Measurements from ENCODE around the gene LLPH. TPM values are rescaled to one million over a fixed set of nuclear protein-coding genes. Genes with fewer than 3 reads are reported as not detected.

The LLPH gene
- total RNA-seq, 1 experiment from 2014 or later, result 51.3 TPM

DNA sequence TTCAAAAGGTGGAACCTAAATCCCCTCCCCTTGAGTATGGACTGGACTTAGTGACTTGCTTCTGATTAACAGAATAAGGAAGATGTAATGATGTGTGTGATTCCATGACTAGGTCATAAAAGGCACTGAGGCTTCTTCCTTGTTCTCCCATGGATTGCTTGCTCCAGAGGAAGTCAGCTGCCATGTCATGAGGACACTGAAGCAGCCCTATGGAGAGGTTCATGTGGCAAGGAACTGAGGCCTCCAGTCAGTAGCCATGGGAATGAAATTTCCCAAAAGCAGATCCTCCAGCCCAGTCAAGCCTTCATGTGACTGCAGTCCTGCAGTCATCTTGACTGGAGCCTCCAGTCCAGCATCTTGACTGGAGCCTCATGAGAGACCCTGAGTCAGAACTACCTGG, 28.6 kb upstream of the LLPH start:
- H3K36me3 ChIP-seq (ENCODE audit: insufficient read depth, low read length, poor library complexity, severe bottlenecking), result no peaks in the 10 kb centered on the region
- no peak overlapping the region for H3K27ac ChIP-seq (ENCODE audit: low read depth, low read length, poor library complexity, severe bottlenecking)
- H3K9me3 ChIP-seq (ENCODE audit: low read depth, low read length, poor library complexity, severe bottlenecking), result peaks cover 2% of the 10 kb centered on the region
- CTCF ChIA-PET, result interaction anchor here (1.4 kb wide), 1 partner anchor 11 kb away, joined by 5 read pairs; the partner anchor contains the start of gene TMBIM4
- BruUV-seq (replicated peaks), result no TSS peak
- peaks cover 10% of the 10 kb centered on the region for H3K4me1 ChIP-seq (ENCODE audit: insufficient read depth, low read length, poor library complexity, severe bottlenecking)
- intact Hi-C loops (cut with micrococcal nuclease; ENCODE audit: unreplicated experiment), result no loop called here
- TF ChIP-seq, protein P1, sequence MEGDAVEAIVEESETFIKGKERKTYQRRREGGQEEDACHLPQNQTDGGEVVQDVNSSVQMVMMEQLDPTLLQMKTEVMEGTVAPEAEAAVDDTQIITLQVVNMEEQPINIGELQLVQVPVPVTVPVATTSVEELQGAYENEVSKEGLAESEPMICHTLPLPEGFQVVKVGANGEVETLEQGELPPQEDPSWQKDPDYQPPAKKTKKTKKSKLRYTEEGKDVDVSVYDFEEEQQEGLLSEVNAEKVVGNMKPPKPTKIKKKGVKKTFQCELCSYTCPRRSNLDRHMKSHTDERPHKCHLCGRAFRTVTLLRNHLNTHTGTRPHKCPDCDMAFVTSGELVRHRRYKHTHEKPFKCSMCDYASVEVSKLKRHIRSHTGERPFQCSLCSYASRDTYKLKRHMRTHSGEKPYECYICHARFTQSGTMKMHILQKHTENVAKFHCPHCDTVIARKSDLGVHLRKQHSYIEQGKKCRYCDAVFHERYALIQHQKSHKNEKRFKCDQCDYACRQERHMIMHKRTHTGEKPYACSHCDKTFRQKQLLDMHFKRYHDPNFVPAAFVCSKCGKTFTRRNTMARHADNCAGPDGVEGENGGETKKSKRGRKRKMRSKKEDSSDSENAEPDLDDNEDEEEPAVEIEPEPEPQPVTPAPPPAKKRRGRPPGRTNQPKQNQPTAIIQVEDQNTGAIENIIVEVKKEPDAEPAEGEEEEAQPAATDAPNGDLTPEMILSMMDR (conservative IDR thresholded peaks at IDR 0.05; ENCODE audit: low read depth, low read length), result no peak
- no peak for TF ChIP-seq EZH2 (IDR thresholded peaks at IDR 0.05; ENCODE audit: borderline replicate concordance, low read depth, low read length, poor library complexity, severe bottlenecking)
- no peaks in the 10 kb centered on the region for H3K27me3 ChIP-seq (replicated peaks; ENCODE audit: insufficient read depth, low read depth, low read length, poor library complexity)
- POLR2A ChIA-PET (ENCODE audit: low non-redundant PET), result no interaction called here
- no peak for DNase-seq (ENCODE audit: low spot score)
- H3K4me3 ChIP-seq (ENCODE audit: low read depth, low read length, poor library complexity, severe bottlenecking), result no peak overlapping the region

DNA sequence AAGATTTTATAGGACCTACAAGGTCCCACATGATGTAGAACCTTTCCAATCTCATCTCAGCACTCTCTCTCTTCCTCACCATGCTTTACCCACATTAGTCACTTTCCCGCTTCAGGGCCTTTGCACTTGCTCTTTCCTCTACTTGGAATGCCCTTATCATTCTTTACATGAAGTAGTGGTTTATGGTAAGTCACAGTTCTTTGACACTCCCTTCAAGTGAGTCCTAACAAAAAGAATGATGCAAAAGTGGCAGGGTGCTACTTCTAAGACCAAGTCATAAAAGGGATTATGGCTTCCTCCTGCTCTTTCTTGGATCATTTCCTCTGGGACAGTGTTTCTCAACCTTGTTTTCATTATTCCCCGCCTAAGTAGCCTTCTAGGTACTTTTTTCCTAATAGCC, 26.1 kb upstream of the LLPH start:
- ChIA-PET CTCF (no interaction called here), POLR2A (ENCODE audit: low non-redundant PET) (no interaction called here)
- H3K27me3 ChIP-seq (replicated peaks; ENCODE audit: insufficient read depth, low read depth, low read length, poor library complexity), result no peaks in the 10 kb centered on the region
- no peak overlapping the region for H3K27ac ChIP-seq (ENCODE audit: low read depth, low read length, poor library complexity, severe bottlenecking)
- peaks cover 4% of the 10 kb centered on the region for H3K36me3 ChIP-seq (ENCODE audit: insufficient read depth, low read length, poor library complexity, severe bottlenecking)
- no peak for DNase-seq (ENCODE audit: low spot score)
- intact Hi-C loops (cut with micrococcal nuclease; ENCODE audit: unreplicated experiment), result no loop called here
- H3K9me3 ChIP-seq (ENCODE audit: low read depth, low read length, poor library complexity, severe bottlenecking), result no peaks in the 10 kb centered on the region
- BruUV-seq (replicated peaks), result no TSS peak
- TF ChIP-seq EZH2 (IDR thresholded peaks at IDR 0.05; ENCODE audit: borderline replicate concordance, low read depth, low read length, poor library complexity, severe bottlenecking), result no peak
- TF ChIP-seq, protein P1 (conservative IDR thresholded peaks at IDR 0.05; ENCODE audit: low read depth, low read length), result no peak
- H3K4me3 ChIP-seq (ENCODE audit: low read depth, low read length, poor library complexity, severe bottlenecking), result no peak overlapping the region
- peaks cover 5% of the 10 kb centered on the region for H3K4me1 ChIP-seq (ENCODE audit: insufficient read depth, low read length, poor library complexity, severe bottlenecking)

DNA sequence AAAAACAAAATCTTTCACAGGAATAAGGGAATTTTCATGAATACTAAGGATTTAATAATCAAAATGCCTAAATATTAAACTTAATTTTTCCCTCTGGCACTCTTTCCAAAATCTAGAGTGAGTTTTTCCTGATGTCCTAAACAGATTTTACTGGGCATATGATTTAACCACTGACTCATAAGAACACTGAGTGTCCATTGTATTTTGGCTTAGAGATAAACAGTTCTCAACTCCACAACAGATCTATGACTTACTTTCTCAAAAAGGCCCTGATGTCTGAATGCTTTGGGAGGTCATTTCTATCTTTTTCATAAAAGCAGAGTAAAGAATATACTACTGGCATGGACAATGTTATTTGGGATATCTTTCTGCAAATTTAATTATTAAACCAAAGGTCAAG, 24.2 kb upstream of the LLPH start:
- POLR2A ChIA-PET (ENCODE audit: low non-redundant PET), result no interaction called here
- no TSS peak for BruUV-seq (replicated peaks)
- TF ChIP-seq EZH2 (IDR thresholded peaks at IDR 0.05; ENCODE audit: borderline replicate concordance, low read depth, low read length, poor library complexity, severe bottlenecking), result no peak
- TF ChIP-seq, protein P1 (conservative IDR thresholded peaks at IDR 0.05; ENCODE audit: low read depth, low read length), result no peak

More for the DNA sequence above, 24.2 kb upstream of the LLPH start:
- H3K9me3 ChIP-seq (ENCODE audit: low read depth, low read length, poor library complexity, severe bottlenecking), result no peaks in the 10 kb centered on the region
- H3K36me3 ChIP-seq (ENCODE audit: insufficient read depth, low read length, poor library complexity, severe bottlenecking), result peaks cover 5% of the 10 kb centered on the region
- intact Hi-C loops (cut with micrococcal nuclease; ENCODE audit: unreplicated experiment), result no loop called here
- H3K27me3 ChIP-seq (replicated peaks; ENCODE audit: insufficient read depth, low read depth, low read length, poor library complexity), result no peaks in the 10 kb centered on the region
- CTCF ChIA-PET, result no interaction called here
- peaks cover 5% of the 10 kb centered on the region for H3K4me1 ChIP-seq (ENCODE audit: insufficient read depth, low read length, poor library complexity, severe bottlenecking)
- H3K27ac ChIP-seq (ENCODE audit: low read depth, low read length, poor library complexity, severe bottlenecking), result no peak overlapping the region
- no peak for DNase-seq (ENCODE audit: low spot score)
- H3K4me3 ChIP-seq (ENCODE audit: low read depth, low read length, poor library complexity, severe bottlenecking), result no peak overlapping the region

Measured in A673 (cell line).